ENCODE measurements around the gene TMEM45B.
"Not testable (repeated sequence)": the region's sequence is repeated elsewhere in the genome, so short reads cannot be mapped to it uniquely, and the experiment has no call there.

Gene TMEM45B

DNA sequence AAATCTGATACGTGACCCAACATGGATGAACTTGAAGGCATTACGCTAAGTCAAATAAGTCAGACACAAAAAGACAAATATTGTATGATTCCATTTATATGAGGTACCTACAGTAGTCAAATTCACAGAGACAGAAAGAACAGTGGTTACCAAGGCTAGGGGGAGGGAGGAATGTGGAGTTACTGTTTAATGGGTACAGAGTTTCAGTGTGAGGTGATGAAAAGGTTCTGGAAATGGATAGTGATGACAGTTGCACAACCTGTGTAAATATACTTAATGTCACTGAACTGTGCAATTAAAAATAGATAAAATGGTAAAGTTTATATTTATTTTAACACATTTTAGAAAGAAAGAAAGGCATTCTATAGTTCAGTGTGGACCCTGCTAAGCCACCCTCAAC is 24.1 kb upstream of the TMEM45B start:
- DNase-seq (ENCODE audit: extremely low read depth, low read depth), result no peak
- no peak overlapping the region for H3K4me3 ChIP-seq (replicated peaks; ENCODE audit: low read depth, low read length)

GRCh38 chr11:129792663-129793062 is 23.0 kb upstream of the TMEM45B start:
- TF ChIP-seq, protein P1, sequence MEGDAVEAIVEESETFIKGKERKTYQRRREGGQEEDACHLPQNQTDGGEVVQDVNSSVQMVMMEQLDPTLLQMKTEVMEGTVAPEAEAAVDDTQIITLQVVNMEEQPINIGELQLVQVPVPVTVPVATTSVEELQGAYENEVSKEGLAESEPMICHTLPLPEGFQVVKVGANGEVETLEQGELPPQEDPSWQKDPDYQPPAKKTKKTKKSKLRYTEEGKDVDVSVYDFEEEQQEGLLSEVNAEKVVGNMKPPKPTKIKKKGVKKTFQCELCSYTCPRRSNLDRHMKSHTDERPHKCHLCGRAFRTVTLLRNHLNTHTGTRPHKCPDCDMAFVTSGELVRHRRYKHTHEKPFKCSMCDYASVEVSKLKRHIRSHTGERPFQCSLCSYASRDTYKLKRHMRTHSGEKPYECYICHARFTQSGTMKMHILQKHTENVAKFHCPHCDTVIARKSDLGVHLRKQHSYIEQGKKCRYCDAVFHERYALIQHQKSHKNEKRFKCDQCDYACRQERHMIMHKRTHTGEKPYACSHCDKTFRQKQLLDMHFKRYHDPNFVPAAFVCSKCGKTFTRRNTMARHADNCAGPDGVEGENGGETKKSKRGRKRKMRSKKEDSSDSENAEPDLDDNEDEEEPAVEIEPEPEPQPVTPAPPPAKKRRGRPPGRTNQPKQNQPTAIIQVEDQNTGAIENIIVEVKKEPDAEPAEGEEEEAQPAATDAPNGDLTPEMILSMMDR (IDR thresholded peaks at IDR 0.05; ENCODE audit: low read depth, low read length, missing control alignments), result no peak
- H3K4me3 ChIP-seq (replicated peaks; ENCODE audit: low read depth, low read length), result no peak overlapping the region
- no peak for DNase-seq (ENCODE audit: extremely low read depth, low read depth)

More for the DNA sequence above, 24.1 kb upstream of the TMEM45B start:
- TF ChIP-seq, protein P1 (IDR thresholded peaks at IDR 0.05; ENCODE audit: low read depth, low read length, missing control alignments), result no peak

DNA sequence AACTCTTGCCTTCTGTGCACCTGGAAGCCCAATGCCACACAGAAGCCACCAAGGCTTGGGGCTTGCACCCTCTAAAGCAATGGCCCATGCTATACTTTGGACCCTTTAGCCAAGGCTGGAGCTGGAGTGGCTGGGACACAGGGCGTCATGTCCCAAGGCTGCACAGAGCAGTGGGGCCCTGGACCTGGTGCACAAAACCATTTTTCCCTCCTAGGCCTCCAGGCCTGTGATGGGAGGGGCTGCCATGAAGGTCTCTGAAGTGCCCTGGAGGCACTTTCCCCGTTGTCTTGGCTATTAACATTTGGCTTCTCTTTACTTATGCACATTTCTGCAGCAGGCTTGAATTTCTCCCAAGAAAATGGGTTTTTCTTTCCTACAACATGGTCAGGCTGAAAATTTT is 20.6 kb upstream of the TMEM45B start:
- TF ChIP-seq, protein P1 (IDR thresholded peaks at IDR 0.05; ENCODE audit: low read depth, low read length, missing control alignments), result no peak
- no peak for DNase-seq (ENCODE audit: extremely low read depth, low read depth)

DNA sequence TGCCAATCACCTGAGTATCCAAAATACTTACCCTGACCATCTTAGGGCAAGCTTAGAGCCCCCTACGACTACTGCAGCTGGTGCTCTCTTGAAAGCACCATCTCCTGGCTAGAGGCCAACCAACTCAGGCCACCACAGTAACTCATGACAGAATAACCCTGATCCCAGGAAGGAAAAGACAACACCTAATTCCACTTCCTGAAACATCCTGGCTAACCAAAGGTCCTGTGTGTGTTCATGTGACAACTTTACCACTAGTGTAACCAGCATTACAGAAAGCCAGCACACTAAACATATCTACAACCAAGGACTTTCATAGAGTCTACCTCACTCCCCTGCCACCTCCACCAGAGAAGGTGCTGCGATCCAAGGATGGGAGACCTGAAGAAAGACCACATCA is 17.4 kb upstream of the TMEM45B start:
- TF ChIP-seq, protein P1 (IDR thresholded peaks at IDR 0.05; ENCODE audit: low read depth, low read length, missing control alignments), result no peak
- no peak overlapping the region for H3K4me3 ChIP-seq (replicated peaks; ENCODE audit: low read depth, low read length)
- no peak for DNase-seq (ENCODE audit: extremely low read depth, low read depth)

More for the DNA sequence above, 20.6 kb upstream of the TMEM45B start:
- H3K4me3 ChIP-seq (replicated peaks; ENCODE audit: low read depth, low read length), result no peak overlapping the region

DNA sequence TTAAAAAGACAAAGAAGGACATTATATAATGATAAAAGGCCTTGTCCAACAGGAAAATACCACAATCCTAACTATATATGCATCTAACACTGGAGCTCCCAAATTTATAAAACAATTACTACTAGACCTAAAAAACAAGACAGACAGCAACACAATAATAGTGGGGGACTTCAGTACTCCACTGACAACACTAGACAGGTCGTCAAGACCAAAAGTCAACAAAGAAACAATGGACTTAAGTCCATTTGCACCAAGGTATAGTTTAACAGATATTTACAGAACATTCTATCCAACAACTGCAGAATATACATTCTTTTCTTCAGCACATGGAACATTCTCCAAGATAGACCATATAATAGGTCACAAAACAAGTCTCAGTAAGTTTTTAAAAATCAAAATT is 15.5 kb upstream of the TMEM45B start:
- H3K4me3 ChIP-seq (replicated peaks; ENCODE audit: low read depth, low read length); DNase-seq (ENCODE audit: extremely low read depth, low read depth): not testable (repeated sequence)

DNA sequence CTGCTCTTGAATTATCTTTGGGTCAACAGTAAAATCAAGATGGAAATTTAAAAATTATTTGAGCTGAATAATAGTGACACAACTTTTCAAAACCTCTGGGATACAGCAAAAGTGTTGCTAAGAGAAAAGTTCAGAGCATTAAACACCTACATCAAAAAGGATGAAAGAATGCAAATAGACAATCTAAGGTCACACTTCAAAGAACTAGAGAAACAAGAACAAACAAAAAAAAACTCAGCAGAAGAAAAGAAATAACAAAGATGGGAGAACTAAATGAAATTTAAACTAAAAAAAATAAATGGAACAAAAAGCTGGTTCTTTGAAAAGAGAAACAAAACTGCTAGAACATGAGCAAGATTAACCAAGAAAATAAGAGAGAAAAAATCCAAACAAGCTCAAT is 15.0 kb upstream of the TMEM45B start:
- no peak for DNase-seq (ENCODE audit: extremely low read depth, low read depth)
- TF ChIP-seq, protein P1 (IDR thresholded peaks at IDR 0.05; ENCODE audit: low read depth, low read length, missing control alignments), result no peak
- no peak overlapping the region for H3K4me3 ChIP-seq (replicated peaks; ENCODE audit: low read depth, low read length)

DNA sequence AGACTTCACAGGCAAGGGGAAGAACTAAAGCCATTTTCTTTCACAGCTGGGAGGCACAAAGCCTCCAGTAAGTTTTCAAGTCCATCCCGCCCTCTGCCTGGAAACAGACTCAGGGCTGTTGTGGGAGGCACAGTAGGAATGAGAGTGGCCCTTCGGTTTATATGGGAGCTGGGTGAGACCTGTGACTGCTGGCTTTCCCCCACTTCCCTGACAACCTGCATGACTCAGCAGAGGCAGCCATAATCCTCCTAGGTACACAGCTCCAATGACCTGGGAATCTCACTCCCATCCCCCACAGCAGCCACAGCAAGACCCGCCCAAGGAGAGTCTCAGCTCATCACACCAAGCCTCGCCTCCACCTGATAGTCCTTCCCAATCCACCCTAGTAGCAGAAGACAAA is 12.1 kb upstream of the TMEM45B start:
- TF ChIP-seq, protein P1 (IDR thresholded peaks at IDR 0.05; ENCODE audit: low read depth, low read length, missing control alignments), result no peak
- DNase-seq (ENCODE audit: extremely low read depth, low read depth), result no peak
- H3K4me3 ChIP-seq (replicated peaks; ENCODE audit: low read depth, low read length), result no peak overlapping the region

All from HFF-Myc (cell line).